Effector CD4-positive, alpha-beta T cell (primary cell): ENCODE results near the gene FAHD2A.
"Not testable (repeated sequence)": the region's sequence is repeated elsewhere in the genome, so short reads cannot be mapped to it uniquely, and the experiment has no call there.

ENCODE experiments used
- DNase-seq: peaks from one replicate; pipeline ENCODE4 v3.0.0-alpha.2; 2020
- total RNA-seq: gene quantifications from one replicate; lab custom pipeline; 2026; lab: John Stamatoyannopoulos, UW

The FAHD2A gene, protein sequence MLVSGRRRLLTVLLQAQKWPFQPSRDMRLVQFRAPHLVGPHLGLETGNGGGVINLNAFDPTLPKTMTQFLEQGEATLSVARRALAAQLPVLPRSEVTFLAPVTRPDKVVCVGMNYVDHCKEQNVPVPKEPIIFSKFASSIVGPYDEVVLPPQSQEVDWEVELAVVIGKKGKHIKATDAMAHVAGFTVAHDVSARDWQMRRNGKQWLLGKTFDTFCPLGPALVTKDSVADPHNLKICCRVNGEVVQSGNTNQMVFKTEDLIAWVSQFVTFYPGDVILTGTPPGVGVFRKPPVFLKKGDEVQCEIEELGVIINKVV
- total RNA-seq: 11.6 reads per million, percentile 35 among the genes with 10 or more reads in this experiment

DNA sequence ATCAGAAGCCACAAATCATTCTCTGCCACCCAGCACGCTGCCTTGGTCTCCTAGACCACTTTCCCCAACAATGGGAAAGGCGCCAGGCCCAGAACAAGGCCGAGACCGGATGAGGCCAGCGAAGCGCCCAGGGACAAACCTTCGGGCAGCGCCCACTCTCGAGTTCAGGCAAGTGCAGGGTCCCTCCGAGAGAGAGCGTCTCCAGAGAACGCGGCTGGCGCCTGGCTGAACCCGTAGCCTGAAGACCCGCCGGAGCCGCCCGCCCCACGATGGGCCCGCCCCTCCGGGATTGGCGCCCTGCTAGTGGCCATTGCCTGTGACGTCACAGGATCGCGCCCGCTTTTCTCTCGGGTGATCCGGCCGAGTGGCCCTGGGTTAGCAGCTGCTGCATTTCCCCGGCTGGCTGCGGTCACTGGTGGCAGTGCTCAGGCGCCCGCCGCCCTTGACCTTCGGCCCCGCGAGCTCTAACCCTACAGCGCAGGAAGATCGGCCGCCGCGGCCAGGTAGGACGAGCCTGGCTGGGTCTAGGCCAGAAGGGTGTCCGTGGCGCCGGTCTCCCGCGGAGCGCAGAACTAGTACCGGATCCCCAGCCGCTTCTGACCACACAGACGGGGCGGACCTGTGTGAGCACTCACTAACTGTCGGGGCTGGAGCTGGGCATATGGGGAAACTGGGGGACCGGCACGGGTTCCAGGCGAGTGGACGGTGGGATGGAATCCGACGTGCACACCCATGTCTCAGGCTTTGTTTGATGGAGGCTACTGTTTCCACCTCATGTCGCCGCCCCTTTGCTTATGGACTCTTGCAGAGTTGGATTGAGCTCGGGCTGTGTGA, at the start of gene FAHD2A:
TSS of gene FAHD2A (plus strand) at position 339 of the 834 bp plus-strand sequence. CDS start 2,851 bp downstream, outside the sequence.
- peak; percentile 89 for DNase-seq

DNA sequence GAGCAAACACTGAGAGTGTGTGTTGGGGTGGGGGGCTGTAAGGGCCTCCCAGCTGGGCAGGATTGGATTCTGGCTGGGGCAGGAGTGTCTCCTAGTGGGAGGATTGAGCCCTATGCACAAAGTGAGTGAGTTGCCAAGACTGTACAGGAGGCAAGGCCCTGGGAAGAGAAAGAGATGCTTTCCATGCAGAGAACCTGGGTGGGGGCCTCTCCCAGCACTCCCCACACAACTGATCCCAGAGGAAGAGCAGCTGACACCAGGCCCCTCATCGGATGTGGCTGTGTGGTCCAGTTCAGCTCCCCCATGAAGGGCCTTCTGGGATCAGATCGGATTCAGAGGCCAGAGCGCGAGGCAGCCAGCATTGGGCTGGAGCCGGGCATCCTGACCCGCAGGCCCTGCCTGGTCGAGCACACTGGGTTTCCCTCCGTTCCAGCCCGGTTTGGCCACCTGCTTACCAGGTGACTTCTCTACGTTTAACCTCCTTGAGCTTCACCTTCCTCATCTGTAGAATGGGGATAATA, 49.4 kb upstream of the FAHD2A start:
- DNase-seq: no peak

DNA sequence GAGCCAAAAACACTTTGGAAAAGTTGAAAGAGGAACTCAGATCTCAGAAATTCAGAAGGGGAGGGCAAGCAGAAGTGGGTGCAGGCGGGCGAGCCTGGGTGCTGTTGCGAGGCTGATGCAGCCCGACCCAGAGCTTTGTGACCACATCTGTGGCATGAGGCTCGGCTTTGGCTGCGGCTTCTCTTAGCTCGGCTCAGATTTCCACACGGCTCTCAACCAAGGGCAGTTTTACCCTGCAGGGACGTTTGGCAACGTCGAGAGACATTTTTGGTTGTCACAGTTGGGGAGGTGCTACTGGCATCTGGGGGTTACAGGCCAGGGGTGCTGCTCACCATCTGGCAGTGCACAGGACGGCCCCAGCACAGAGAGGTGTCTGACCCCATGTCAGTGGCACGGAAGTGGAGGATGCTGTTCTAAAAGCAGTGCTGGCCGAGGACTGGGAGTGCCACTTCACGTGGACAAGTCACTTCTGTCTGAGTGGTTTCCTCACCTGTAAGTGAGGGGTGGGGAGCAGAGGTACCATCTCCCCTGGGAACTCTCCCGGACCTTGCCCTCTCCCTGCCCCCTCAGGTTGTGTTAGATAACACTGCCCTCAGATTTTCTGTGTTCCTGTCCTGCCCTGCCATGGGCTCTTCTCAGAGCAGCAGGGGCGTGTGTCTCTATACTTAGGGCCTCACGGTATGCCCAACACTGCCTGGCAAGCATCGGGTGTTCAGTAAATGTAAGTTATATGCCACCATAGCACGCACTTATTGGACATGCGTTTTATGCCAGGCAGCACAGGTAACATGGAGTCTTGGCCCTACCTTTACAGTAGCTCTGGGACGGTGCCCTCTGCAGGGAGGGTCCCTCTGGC, 48.7 kb upstream of the FAHD2A start:
- DNase-seq: no peak

DNA sequence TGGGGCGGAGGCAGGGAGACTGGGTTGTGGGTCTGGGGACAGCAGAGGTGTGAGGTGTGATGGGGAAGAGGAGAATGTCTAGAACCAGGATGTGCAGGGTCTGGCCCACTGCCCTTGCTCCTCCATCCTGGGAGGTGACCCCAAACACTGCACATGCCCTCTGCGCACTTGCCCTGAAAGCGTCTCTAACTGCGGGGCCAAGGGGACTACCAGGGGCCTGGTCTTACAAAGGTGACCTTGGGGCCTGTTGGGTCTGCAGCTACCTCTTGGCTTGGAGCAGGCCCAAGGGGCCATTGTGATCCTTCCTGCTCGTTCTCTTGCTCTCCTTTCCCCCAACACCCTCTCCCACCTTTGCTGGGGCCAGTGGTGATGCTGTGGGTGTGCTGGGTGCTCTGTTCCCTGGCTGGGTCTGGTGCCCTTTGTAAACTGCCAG, 48.0 kb upstream of the FAHD2A start:
- no peak for DNase-seq

DNA sequence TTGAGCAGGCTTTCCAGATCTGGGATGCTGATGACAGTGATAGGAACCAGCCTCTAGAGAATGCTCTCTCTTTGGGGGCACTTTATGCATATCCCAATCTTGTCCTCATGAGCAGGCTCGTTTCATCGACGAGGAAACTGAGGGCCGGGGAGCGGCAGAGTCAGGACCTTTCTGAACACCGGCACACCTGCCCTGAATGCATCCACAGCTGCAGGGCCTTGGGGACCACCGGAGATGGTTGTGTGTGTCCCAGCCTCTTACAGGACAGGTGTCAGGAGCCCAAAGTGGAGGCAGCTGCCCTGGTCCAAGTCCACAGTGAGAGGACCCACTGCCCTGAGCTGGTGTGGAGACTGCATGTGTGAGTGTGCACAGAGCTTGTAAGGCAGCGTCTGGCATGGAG, 47.6 kb upstream of the FAHD2A start:
- DNase-seq: no peak

DNA sequence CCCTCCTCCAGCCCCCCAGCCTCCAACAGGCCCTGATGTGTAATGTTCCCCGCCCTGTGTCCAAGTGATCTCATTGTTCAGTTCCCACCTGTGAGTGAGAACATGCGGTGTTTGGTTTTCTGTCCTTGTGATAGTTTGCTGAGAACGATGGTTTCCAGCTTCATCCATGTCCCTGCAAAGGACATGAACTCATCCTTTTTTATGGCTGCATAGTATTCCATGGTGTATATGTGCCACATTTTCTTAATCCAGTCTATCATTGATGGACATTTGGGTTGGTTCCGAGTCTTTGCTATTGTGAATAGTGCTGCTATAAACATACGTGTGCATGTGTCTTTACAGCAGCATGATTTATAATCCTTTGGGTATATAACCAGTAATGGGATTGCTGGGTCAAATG, 47.0 kb upstream of the FAHD2A start:
- DNase-seq: not testable (repeated sequence)

DNA sequence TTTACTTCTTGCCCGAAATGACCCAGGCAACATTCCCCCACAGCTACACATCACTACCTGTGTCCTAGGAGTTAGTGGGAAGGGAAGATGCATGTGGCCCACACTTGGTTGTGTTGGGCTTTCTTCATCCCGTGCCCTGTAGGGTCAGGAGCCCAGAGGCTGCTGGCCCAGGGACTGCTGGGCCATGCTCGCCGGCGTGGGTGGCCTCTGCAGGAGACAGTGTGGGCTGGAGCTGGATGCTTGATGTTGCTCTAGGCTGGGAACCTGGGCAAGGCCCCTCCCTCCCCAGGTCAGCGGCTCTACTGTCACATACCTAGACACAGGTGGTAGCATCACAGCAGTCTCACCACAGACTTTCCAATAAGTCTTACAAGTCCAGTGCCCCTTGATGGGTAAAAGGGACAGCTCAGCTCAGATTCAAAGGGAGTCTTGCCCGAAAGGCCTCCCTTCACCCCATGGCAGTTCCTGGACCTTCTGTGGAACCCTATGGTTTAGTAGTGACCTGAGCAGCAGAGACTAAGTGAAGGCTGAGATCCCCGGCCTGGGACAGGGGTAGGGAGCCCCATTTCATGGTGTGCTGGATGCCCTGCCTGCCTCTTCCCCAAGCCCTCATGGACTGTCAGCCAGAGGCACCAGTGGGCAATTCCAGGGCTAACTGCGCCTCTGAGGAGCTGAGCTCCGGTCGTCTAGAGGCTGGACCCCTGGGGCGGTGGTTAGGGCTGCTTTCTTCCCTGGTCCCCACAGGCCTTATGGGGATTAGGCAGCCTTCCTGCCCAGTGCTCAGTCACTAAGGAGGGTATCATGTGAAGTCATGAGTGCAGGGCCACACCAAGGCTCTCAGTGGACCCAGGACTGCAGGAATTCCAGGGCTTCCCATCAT, 45.4 kb upstream of the FAHD2A start:
- no peak for DNase-seq

DNA sequence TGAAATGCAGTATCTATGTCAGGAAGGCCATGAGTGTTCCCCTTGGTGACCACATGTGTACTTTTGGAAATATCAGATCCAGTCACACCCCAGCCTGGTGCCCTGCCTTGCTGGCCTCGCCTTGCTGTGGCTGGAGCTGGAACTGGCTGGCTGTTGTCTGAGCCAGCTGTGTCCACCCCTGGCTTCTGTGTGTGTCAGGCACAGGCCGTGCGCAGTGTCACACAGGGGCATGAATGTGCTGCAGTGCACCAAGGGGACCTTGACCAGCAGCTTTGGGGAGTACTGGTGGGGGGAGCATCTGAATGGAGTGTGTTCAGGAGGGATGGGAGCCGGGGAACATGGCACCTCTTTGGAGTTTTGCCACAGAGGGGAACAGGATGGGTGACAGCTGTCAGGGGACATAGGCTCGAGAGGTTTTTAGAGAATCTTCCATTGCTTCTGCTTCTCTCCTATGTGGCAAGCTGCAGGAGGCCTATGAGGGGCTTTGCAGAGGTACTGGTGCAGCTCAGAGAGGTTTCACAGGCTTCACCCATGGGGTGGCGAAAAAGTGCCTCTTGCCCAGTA, 44.7 kb upstream of the FAHD2A start:
- DNase-seq: no peak

DNA sequence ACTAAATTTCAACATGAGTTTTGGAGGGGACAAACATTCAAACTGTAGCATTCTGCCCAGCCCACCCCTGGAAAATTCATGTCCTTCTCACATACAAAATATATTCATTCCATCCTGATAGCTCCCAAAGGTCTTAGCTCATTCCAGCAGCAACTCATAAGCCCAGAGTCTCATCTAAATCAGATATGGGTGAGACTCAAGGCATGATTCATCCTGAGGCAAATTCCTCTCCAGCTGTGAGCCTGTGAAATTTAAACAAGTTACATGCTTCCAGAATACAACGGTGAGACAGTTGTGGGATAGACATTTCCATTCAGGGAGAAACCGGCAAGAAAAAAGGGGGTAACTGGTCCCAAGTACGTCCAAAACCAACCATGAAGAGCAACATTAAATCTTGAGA, 43.5 kb upstream of the FAHD2A start:
- DNase-seq: no peak

DNA sequence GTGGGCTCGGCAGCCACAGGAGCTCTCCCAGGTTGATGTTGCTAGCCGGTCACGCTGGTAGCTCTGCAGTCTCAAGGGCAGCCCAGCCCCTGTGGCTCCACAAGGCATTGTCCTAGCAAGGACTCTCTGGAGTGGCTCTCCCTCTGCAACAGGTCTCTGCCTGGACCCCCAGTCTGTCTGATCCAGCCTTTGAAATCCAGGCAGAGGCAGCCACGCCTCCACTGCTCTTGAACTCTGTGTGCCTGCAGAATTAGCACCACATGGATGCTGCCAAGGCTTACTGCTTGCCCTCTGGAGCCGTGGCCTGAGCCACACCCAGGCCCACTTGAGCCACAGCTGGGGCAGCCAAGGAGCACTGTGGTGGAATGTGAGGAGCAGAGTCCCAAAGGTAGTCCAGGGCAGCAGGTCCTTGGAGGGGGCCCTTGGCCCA, 43.0 kb upstream of the FAHD2A start:
- DNase-seq: no peak

DNA sequence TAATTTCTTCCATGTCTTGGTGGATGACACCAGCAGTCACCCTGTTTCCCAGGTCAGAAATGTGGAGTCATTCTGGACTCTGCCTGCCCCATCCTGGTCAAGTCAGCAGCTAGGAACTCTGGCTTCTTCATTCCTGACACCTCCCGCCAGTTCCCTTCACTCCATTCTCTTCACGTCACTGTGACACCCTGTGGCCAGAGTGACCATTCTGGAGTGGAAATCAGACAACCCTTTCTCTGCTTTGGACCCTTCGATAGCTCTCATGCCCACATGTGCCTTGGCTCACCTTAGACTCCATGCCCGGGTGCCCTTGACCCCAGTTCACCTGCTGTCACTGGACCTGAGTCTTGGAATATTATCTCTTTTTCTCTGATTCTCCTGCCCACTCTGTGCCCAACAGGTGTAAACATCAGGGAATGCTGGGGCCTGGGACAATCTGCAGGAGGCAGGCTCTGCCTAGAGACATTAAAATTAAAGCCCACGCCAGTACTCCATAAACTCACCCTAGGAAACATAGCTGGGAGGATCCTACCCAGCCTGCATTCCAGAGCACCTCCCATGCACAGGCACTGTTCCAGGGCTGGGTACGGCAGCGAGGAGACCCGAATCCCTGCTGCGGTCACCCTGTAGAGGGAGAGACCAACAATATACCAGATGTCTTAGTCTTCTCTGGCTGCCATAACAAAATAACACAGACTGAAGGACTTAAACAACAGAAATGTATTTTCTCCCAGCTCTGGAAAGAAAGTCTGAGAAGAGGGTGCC, 41.1 kb upstream of the FAHD2A start:
- no peak for DNase-seq

DNA sequence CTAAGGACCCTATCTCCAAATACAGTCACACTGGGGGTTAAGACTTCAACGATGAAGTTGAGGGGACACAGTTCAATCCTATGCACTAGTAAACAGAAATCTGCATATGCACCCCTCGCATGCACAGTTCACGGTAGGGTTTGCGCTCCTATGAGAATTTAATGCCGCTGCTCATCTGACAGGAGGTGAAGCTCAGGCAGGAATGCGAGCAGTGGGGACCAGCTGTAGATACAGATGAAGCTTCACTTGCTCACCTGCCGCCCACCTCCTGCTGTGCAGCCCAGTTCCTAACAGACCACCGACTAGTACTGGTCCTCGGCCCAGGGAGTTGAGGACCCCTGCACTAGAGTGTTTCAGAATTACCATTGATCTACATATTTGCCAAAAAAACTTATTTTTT, 40.0 kb upstream of the FAHD2A start:
- no peak for DNase-seq

DNA sequence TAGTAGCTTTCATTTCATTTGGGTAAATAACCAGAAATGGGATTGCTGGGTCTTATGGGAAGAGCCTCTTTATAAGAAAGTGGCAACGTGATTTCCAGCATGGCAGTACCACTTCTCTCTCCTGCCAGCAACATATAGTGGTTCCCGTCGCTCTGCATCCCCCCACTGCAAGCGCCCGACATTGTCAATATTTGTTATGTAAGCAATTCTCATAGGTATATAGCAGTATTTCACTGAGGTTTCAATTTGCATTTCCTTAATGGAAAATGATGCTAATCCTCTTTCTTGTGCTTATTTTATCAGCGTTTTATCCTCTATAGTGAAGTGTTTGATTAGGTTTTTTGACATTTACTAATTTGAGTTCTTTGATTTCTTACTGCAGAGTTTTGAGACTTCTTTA, 36.0 kb upstream of the FAHD2A start:
- no peak for DNase-seq

DNA sequence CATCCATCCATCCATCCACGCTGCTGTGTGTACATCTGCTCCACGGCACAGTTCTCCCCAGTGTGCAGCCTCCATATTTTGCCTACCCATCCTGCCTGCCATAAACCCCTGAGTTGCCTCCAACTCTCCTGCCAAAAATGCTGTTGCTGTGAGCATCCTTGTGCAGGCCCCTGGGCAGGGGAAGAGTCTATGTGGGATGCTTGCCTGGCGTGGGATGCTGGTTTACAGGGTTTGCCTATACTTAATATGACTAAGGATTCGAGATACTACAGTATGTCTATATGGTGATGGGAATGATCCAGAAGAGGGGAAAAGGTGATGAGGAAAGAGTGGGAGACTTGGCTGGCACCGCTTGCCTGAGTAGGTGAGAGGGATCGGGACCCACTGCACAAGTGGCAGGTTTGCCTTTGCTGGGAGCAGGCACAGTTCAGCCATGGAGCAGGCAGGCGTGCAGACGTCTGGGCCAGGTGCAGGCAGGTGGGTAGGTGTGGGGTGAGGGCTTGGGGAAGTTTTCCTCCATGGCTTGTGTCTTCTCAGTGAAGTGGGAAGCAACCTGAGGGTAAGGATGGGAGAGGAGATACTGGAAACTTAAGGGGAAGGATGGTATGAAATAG, 30.2 kb upstream of the FAHD2A start:
- DNase-seq: no peak

DNA sequence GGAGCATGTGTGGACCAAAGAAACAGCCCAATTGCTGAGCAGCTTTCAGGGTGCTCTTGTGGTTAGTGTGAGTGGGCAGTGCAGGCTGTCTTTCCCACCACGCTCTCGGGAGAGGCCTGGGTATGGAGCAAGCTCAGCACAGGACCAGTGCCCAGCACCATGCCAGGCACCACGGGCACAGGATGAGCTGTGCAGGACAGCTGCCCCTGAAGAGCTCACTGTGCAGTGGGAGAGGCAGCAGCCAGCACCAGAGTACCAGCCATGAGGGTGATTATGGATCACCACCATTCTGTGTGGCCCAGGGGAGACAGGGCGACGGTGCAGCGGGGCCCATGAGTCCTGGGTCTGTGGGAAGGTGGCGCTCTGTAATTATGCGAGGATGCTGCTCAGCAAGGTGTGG, 29.7 kb upstream of the FAHD2A start:
- no peak for DNase-seq

DNA sequence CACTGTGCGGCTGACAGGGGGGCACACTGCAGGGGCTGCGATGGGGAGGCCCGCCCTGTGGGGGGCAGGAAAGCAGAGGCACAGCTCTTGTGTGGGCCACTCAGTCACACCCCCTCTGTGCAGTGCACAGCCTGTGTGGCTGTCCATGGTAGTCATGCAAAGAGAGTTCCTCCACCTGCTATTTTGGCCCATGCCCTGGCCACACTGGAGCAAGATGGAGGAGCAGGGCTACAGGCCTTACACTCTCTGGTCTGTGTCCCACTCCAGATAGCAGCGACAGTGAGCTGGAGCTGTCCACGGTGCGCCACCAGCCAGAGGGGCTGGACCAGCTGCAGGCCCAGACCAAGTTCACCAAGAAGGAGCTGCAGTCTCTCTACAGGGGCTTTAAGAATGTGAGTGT, 28.5 kb upstream of the FAHD2A start:
- no peak for DNase-seq

DNA sequence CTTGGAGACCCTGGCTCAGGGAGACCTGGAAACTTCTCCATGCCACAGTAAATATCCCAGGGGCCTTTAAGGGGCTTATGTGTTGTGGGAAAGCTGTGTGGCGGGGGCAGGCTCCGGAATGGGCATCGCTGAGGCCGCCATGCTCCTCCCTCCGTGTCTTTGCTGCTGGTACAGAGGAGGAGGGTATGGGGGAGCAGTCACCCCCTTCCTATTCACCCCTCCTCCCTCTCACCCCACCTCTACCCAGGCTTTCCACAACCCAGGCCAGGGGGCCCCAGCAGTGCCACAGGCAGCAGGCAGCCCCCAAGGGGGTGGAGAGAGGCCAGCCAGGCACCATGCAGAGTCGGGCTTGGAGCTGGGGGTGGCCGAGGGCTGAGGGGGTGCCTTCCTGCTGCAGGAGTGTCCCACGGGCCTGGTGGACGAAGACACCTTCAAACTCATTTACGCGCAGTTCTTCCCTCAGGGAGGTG, 28.0 kb upstream of the FAHD2A start:
- no peak for DNase-seq

DNA sequence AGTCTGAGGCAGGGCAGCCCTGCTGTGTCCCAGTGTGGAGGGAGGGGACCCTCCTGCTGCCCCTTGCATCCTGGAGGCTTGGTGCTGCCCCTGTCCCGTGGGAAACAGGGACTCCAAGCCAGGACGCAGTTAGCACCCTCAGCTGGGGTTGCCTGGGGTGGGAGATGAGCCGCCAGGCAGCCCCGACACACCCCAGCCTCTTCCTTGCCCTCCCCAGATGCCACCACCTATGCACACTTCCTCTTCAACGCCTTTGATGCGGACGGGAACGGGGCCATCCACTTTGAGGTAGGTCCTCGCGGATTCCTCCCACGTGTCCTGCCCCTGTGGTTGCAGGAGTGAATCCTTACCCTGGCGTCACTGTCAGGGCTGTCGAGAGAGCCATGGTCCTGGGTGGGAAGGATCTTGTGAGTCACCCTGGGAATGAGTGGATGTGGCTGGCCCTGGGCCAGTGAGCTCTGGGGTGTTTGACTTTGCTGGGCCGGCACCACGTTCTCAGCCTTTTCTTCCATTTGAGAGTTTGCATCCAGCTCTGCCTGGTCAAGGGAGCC, 27.5 kb upstream of the FAHD2A start:
- DNase-seq: no peak

DNA sequence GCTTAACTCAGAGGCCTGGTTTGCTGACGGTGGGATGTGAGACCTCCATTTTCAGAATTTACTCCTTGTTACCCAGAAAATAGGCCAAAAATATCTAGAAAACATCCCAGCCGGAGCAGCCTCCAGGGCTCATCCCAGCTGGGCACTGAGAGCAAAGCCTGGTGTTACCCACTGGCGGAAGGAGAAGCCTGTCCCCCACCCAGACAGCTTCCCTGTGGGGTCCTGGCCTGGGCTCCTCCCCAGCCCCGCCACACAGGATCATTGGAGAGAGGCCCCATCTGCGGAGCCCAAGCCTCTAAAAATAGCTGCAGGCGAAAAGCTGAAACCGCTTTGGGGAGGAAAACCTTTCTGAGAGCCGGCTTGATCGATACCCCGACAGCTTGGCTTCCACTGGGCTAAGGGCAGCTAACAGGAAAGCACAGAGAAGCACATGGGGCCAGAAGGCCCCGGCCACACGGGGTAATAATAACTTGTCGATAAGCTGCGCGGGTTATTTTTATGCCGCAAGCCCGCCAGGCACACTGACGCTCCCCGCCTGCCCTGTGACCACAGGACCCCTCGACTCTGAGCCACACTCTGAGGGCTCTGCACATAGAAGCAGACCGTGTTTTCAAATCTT, 26.9 kb upstream of the FAHD2A start:
- DNase-seq: no peak
